Endothelial cell of hepatic sinusoid (primary cell): ENCODE measurements around the gene PGBD5.

Source experiments
- in situ Hi-C: cut with HindIII; loops from 2 replicates; pipeline ENCODE4 v1.10.0; 2017; ENCODE audit warnings: low sequenced_read_pairs

PGBD5 gene

DNA sequence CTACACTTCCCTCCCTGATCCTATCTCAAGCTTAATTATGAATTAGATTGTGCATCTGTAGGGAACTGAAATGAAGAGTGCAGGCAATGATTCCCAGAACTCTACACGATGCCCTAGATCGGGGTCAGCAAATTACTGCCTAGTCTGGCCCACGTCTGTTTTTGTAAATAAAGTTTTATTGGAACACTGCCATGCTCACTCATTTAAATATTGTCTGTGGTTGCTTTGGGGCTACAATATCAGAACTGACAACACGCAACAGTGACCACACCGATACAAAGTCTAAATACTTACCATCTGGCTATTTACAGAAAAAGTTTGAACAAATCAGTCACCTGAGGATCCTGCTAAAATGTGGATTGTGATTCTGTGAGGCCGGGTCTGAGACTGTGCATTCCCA lies 74.1 kb downstream of the PGBD5 start:
- in situ Hi-C loops = no loop called here

DNA sequence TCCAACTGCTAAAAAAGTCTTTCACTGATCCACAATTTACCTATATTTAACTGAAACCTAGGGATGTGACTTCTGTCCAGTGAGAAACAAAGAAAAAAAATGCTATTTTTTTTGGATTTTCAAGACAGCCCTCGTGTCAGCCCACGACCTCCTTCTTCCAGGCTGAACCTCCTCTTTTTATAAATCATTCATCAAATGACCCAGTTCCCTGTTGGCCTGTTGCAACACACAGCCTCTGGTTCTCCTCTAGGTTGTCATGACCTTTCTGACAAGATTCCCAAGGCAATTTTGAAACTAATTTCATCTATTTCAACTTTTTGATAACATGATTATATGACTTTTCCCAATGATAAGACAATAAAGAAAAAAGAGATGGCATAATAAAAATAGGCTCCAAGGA lies 74.6 kb downstream of the PGBD5 start:
- in situ Hi-C loops = no loop called here

DNA sequence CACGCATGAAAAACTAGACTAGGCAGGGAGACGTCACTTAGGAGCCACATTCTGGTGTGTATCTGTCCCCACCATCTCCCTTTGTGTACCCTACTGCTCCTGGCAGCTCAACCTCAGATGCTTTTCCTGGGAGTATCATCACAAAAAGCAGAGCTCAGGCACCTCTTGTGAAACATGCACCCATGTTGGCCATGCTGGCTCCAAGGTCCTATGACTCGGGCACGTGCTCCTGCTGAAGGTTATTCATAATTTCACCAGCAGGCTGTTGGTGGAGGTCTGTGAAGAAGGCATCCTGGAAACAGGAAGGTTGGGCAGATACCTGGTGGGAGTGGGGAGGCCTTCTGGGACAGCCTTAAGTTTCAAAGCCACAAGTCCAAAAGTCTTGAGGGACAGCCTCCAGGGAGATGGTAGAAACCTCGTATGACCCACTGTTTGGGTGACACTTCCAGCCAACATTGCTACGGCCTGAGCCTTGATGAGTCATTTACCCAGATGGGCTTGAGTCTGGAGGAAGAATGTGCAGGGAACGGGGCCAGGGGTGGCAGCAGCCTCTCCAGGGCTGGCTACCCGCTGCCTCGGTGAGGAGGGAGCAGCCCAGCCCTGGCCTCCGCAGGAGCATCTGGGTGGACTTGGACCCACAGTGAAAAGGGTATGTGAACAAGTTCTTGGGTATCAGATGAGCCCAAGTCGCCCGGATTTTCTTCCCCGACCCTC lies 75.8 kb downstream of the PGBD5 start:
- in situ Hi-C loops = no loop called here

DNA sequence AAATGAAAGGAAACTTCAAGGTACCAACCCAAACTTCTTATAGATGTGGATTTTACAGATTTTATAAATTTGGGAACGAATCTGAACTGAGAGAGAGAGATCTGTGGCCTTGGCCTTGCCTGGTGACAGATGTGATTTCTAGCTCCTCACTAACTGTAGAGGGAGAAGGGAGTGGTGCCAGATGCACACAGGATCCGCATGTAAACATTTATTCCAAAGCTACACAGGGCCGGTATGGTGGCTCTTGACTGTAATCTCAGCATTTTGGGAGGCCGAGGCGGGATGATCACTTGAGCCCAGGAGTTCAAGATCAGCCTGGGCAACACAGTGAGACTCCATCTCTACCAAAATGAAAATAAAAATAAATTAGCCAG lies 77.1 kb downstream of the PGBD5 start:
- in situ Hi-C loops = no loop called here

DNA sequence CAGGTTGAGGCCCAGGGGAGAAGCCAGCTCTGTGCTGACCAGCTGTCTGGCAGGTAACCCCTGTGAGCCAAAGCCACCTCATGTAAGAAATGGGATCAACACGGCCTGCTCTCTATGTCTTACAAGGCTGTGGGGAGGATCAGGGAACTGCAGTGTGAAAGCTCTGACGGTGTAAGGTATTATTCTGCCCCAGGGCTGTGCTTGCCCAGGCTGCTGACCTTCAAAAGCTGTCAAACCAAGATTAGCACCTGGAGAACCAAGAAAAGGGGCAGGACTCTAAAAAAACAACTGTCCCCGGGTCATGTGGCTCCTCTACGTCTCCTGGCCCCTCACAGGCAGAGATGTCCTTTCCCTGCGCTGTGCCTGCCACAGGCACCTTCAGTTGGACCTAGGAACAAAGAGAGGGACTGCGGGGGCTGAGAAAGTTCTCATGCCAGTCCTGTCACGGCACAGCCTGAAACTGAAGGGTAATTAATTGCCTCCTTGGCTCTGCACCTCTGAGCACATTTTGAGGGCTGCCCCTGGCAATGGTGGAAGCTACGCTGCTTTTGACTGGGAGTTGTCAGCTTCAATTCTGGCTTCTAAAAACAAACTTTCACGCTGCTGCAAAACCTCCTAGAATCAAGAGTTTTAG lies 77.6 kb downstream of the PGBD5 start:
- in situ Hi-C loops = no loop called here

DNA sequence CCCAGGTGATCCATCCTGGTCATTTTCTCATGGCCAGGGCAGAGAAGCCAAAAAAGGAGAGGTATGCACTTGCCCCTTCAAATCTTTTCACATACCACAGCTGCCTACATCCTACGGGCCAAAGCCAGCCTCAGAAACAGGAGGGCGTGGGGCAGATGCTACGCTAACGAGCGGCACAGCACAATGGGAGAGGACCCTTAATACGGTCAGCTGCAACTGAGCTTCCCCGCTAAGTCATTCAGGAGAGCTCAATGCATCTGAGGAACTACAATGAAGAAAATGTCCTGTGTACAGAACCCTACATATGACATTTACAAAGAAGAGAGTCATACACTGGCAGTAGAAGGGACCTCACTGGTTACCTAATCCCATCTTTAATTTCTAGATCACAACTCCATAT lies 78.2 kb downstream of the PGBD5 start:
- in situ Hi-C loops = no loop called here

DNA sequence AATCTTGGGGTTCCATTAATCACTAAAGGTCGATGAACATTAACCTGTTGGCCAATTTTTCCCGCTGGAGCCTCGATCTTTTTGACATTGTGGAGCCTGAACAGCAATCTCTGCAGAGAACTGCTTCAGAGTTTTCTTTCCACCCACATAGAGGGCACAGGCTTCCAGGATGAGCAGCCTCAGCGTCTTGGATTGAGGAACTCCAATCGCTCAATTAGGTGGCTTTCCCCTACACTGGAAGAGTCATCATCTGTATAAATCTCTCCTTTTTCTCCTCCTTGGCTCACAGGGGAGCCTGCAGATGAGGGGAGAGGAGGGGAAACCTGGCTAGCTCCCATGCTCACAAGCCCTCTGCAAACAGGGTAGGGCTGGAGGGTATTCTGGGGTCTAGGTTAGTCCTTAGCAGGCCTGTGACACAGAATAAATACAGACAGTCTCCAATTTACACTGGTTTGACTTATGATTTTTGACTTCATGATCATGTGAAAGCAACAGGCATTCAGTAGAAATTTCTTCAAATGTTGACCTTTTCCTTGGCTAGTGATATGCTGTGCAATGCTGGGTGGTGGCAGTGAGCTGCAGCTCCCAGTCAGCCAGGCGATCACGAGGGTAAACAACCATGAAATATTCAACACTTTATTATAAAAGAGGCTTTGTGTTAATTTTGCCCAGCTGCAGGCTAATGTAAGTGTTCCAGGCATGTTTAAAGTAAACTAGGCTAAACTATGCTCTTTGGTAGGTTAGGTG lies 80.8 kb downstream of the PGBD5 start:
- in situ Hi-C loops = no loop called here

DNA sequence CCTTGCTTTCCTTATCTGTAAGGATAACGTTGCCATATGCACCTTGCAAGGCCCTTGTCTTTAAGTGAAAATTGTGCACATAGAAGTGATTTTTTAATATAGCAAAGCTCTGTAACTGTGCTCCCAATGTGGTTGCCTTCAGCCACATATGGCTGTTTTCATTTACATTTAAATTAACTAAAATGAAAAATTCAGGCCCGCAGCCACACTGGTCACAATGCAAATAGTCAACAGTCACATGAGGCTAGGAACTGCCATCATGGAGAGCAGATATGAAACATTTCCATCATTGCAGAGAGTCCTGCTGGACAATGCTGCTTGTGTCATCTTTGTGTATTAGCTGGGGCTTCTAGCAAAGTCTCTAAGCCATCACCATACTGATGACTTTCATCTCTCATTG lies 83.4 kb downstream of the PGBD5 start:
- in situ Hi-C loops = no loop called here

DNA sequence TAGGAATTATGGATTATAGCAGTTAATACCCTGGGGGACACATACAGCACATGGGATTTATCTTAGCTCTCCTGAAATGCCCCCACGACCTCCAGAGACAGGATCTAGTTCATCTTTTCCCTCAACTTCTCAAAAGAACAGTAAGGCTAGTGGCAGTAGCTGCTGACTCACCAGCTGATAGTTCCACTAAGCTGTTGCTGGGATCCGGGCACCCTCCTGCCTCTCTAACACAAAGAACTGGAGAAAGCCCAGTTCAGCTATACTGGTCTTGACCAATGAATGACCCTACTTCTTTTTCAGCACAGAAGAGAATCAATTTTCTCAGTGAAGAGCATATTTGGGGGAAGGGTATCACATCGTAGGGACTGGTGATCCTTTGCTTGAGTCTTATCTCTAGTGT lies 84.1 kb downstream of the PGBD5 start:
- in situ Hi-C loops = no loop called here

DNA sequence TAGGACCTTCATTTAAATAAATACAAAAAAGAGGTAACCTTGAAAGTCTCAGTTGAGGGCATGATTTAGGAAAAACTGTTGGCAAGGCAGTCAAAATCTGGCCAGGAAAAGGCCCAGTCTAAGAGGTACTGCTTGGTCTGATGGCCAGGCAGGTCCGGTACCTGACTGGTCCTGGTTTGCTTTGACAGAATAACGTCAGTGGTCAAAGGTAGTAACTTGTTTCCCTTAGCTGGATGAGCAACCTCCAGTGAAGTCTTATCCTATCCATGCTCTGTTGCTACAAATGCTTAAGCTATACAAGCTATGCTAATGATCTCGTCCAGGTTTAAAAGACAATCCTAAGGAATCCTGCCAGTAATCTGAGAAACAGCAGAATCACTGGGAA lies 85.0 kb downstream of the PGBD5 start:
- in situ Hi-C loops = no loop called here

DNA sequence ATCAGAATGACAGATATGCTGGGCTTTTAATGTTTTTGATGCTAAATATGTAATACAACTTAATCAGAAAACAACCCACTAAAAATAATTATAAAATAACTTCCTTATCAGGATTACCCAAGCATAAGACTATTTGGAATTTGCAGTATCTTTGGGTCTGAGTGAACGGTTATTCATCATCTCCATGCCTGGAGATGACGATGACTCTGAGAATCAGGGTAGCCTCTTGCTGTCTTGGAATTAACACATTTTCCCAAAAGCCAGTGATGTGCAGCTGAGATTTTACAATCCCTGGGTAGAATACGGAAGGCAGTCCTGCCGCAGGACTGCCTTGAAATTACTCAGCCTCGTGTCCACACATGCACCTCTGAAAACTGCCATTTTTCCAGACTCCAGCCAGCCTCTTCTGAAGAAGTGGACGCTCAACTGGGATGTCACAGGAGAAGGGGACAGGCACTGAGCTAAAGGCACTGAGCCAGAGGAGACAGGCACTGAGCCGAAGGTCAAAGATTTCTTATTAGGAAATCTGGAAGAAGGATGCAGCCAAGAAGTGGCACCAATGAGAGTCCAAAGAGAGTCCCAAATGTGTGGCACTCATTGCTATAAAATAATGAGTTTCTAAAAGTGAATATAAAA lies 85.5 kb downstream of the PGBD5 start:
- in situ Hi-C loops = no loop called here

DNA sequence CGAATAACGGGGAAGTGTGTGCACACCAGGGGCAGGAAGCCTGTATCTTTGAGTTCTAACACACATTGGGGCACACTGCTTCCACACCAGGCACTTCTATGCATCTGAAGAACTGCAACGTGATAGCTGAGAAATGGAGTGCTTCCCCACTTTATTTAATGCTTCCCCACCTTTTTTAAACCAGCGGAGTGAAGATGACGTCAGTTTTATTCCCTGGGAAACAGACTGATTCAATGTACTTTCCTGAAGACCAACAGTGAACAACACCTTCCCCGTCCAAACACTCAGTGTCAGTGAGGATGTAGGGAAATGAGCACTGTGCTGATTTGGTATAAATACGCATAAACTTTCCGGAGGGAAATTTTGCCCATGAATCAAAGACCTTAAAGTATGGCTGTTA lies 87.1 kb downstream of the PGBD5 start:
- in situ Hi-C loops = no loop called here

DNA sequence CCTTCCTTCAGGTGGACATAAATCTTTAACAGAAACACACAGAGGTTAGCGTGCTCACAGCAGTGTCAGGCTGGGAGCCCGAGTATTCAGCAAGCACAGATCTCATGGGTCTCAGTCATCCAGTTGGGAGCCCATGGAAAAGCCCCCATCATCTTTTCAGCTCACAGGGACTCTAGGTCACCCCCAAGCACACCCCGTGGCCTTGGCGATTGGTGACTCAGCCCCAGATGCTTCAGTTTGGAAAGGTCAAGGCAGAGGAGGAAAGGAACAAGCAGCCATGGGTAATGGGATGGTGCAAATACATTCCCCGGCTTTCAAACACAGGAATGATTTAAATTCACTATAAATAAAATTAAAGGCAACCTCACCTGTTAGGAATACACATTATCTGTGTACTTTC lies 88.9 kb downstream of the PGBD5 start:
- in situ Hi-C loops = no loop called here

DNA sequence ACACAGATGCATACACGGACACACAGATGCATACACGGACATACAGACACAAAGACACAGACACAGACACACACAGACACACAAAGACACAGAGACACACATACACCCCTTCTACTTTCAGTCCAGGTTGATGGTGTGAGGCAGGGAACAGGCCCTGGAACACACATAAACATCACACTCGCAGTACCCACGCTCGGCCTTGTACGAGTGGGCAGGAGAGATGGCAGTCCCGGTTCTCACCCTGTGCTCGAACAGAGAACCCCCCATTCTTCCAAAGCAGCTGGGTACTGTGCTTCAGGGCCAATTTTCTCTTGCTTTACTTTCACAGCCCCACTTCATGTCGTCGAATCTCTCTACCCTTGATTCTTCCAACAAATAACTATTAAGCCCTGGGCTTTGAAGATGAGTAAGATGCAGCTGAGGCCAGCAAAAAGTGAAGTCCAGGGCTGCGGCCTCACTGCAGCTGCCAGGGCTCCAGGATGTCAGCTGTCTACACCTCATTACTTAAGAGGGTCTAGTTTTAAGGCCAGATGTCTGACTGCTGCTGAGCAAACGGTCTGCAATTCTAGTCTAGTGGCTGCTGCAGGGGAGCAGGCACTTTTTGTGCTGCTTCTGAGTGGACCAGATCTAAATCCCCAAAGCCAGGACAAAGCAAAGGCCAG lies 90.1 kb downstream of the PGBD5 start:
- in situ Hi-C loops = no loop called here

DNA sequence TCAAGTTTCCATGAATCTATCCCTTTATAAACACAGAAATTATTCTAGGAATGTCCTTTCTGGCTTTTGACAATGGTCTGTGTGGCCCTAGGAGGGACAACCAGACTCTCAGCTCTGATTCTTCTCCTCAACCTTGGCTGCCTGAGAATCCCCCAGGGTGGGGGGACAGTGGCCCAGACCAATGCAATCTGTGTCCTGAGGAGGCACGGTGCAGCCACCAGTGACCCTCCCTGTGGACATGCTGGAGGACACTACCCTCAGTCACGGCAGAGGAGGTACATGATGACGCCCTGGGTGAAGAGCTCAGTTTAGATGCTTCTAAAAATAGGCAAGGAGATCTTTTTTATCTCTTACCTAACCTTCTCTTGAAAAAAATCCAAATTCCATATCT lies 91.7 kb downstream of the PGBD5 start:
- in situ Hi-C loops = no loop called here

DNA sequence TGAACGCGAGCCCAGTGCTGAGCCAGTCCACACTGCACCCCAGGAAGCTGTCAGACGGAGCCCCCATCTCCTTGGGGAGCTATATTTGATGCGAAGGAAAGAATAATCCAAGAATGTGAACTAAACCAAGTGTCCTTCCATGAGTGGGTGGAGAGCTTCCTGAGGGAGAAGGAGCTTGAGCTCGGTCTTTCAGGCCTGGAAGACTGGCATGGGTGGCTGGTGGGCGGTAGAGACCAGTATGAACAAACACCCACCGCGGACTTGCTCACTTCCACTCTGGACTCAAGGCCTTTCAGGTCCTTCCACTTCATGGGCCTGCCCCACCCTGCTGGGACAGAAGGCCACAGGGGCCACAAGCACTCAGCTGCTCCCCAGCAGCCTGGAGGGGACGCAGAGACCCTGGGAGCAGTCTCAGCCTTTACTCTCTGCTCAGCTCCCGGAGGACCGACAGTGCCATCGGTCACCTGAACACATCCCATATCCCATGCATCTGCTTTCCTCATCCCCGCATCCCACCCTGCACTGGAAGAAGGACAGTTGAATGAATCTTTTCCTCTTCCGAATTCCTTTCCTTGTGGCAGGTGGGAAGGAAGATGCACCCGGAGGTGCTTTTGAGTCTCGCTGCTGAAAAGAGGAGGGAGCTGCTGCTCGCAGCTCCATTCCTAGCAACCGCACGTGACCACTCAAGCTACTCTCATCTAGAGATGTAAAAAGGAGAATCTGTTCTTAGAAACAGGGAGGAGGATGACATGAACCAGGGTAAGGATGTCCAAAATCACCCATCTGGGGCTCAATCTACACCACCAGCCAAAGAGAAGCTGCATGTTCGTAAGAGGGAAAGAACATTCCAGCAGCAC lies 92.3 kb downstream of the PGBD5 start:
- in situ Hi-C loops = no loop called here

DNA sequence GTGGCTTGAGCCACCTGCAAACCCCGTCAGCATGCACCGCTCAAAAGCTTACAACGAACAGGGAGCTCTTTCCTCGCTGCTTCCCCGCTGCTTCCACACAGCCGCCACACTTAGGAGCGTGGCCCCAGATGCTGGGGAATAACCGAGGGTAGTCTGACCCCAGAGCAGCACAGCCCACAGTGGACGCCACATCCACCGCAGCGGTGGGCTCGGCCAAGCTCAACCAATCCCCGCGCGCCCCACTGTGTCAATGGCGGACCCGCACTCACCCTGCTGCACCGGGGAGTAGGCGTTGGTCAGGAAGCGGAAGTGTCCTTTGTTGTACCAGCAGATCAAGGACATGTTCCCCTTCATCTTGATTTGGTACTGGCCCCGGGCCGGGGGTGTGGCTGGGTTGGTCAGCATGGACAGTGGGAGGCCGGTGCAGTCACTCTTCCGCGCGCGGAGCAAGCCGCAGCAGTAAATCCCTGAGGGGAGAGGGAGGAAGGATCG lies 93.5 kb downstream of the PGBD5 start:
- in situ Hi-C loops = no loop called here

DNA sequence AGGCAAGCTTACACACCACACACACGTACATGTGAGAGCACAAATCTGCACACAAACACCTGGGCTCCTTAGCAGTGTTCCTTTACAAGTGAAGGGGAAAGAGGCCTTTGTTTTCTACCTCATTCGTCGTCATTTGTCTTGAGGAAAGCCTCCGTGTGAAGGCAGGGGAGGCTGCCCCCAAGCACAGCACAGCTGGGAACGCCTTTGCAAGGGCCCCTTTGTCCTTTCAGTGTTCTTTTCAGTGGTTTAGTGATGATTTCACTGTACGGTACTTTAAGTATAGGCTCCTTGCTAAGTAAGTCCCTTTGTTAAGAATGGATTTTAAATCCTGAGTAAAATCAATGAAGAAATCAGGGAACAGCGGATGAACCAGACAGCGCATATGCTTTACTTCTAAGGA lies 94.1 kb downstream of the PGBD5 start:
- in situ Hi-C loops = no loop called here

DNA sequence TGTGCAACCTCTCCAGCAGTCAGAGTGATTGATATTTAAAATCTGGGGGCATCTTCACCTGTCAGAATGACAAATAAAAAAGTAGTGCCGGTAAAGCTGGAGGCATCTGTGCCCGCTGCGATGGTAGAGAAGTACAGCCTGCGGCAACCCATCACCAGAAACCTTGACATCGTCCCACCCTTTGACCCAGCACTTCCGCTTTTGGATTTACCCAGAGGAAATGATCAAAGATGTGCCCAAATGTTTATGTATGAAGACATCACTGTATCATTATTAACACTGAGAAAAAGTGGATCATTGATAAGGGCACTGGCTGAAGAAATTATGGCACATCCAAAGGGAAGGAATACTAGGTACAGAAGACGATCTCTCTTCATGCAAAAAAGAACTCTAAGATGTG lies 96.0 kb downstream of the PGBD5 start:
- in situ Hi-C loops = no loop called here

DNA sequence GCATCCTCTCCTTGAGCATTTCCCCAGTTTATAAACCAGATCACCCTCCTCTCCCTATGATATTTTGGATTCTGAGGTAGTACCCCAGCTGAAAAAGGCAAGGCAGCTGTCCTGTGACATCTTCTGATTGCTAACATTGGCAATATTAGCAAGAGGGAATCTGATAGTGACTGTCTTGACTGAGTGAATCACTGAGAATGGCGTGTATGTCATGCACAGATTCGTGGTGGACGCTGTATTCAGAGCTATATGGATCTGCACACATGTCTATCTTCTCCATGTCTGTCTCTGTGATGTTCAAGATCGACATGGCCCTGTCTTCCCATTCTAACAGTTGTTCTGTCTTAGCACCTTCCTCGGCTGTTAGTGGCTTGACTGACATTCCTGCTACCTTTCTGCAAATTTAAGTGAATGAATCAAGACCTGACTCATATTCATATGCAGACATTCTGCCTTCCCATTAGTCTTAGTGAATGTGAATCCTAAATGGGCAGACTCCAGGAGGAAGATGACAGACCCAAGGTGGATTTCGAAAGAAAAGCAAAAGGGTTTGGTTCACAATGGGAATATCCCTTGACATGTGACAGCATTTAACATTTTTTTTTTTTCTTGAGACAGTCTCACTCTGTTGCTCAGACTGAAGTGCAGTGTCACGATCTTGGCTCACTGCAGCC lies 97.7 kb downstream of the PGBD5 start:
- in situ Hi-C loops = no loop called here
